GM21367 (cell line): ENCODE data around the gene C6orf163.

ENCODE experiments used
- ATAC-seq: cut with Tn5 transposase; IDR thresholded peaks from one replicate; pipeline ENCODE4 v1.9.1; 2021; ENCODE audit not compliant: unreplicated experiment

The C6orf163 gene

DNA sequence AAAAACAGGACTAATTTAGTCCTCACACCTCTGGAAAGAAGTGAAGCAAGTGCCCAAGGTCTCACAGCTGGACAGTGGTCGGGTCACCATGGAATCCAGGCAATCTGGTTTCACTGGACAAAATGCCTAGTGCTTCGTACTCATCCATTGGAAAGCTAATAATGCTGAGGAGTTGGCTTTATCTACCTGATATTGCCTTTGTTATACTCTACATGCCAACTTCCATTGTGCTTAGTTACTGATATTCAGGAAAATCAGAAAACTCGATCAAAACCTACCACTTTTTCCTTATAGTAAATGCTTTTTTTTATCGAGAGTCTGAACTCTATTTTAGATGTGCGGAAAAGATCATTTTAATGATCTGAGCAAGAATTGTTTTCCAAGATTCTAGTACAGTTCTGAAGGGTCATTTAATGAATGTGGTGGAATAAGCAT is 64.1 kb downstream of the C6orf163 start:
- ATAC-seq, result no peak
